HCT116 (cell line): ENCODE measurements around the gene HSPBAP1. TPM values are rescaled to one million over a fixed set of nuclear protein-coding genes. Genes with fewer than 3 reads are reported as not detected.
"Not testable (repeated sequence)": the region's sequence is repeated elsewhere in the genome, so short reads cannot be mapped to it uniquely, and the experiment has no call there.

ENCODE experiments used
- ATAC-seq: fragments of 200-7000 bp; cut with Tn5 transposase; 2 replicates; pipeline ENCODE4 v1.9.1; 2020; ENCODE audit warnings: mild to moderate bottlenecking, moderate library complexity
- BruUV-seq: library from RNA; stranded (reverse); fragments of 400-500 nt; replicated peaks from 2 replicates; lab custom pipeline; 2021; lab: Mats Ljungman, UMichigan
- CTCF ChIA-PET: fragments of 300-600 bp; sonication (Branson Sonifier 250); formaldehyde crosslinking; loops from one replicate; lab custom pipeline; 2021; ENCODE audit warnings: antibody characterized with exemption; lab: Charles Lee
- POLR2A ChIA-PET: fragments of 300-600, 350-600 bp; sonication (Branson Sonifier 250); formaldehyde crosslinking; loops from one replicate; lab custom pipeline; 2021; ENCODE audit warnings: antibody characterized with exemption; lab: Charles Lee
- RAD21 ChIA-PET, 2 experiments: fragments of 300-600 bp; sonication (Branson Sonifier 250); formaldehyde crosslinking; loops; one replicate each; lab custom pipeline; 2023; ENCODE audit warnings: low total read pairs in 2 of 2; ENCODE audit not compliant: uncharacterized antibody in 2 of 2, unreplicated experiment in 2 of 2, low non-redundant PET in 1 of 2; lab: Charles Lee
- DNase-seq: peaks from one replicate; pipeline ENCODE4 v3.0.0-alpha.2; 2010; ENCODE audit warnings: low read depth, low spot score
- H2AFZ ChIP-seq: fragments of 200-600 bp; shearing (Covaris generic), sonication (generic); 2 replicates; pipeline ENCODE4 v1.6.1; 2017; ENCODE audit warnings: low read depth, mixed run types, mixed read lengths, antibody characterized with exemption, low read length; ENCODE audit not compliant: poor library complexity, severe bottlenecking
- H3K27ac ChIP-seq: 2 replicates; pipeline ENCODE4 v1.5.1; 2012; ENCODE audit warnings: low read depth, low read length
- H3K27me3 ChIP-seq: fragments of 200-600 bp; sonication (generic); 2 replicates; pipeline ENCODE4 v1.6.1; 2016; ENCODE audit warnings: mixed run types, low read length, mixed read lengths; ENCODE audit not compliant: insufficient read depth
- H3K36me3 ChIP-seq, 2 experiments: fragments of 200-500 bp in 1 of 2; fragments of 200-600 bp in 1 of 2; sonication (Bioruptor generic) in 1 of 2; sonication (generic) in 1 of 2; 2 replicates each; pipeline versions ENCODE4 v1.5.1 to v1.6.1; 2014 to 2016; ENCODE audit warnings: low read length in 2 of 2, inconsistent platforms in 1 of 2, mixed read lengths in 1 of 2, mixed run types in 1 of 2; ENCODE audit not compliant: insufficient read depth in 2 of 2, control insufficient read depth in 1 of 2
- H3K4me1 ChIP-seq, 2 experiments: fragments of 200-600 bp in 1 of 2; sonication (generic) in 1 of 2; 2 replicates each; pipeline versions ENCODE4 v1.5.1 to v1.6.1; 2012 to 2017; ENCODE audit warnings: low read length in 2 of 2, inconsistent platforms in 1 of 2, mild to moderate bottlenecking in 1 of 2, mixed read lengths in 1 of 2, mixed run types in 1 of 2, moderate library complexity in 1 of 2; ENCODE audit not compliant: insufficient read depth in 2 of 2, control insufficient read depth in 1 of 2
- H3K4me2 ChIP-seq: fragments of 200-600 bp; sonication (generic); 2 replicates; pipeline ENCODE4 v1.6.1; 2017; ENCODE audit warnings: mixed run types, low read length, mixed read lengths
- H3K4me3 ChIP-seq, 2 experiments: fragments of 200-600 bp in 1 of 2; sonication (generic) in 1 of 2; replicated peaks in 1 of 2; 2 replicates each; pipeline ENCODE4 v1.5.1; 2011 to 2016; ENCODE audit warnings: low read length in 2 of 2, control low read depth in 1 of 2, low read depth in 1 of 2, mild to moderate bottlenecking in 1 of 2, mixed read lengths in 1 of 2, mixed run types in 1 of 2
- H3K79me2 ChIP-seq: fragments of 200-600 bp; sonication (generic); 2 replicates; pipeline ENCODE4 v1.6.1; 2017; ENCODE audit warnings: mild to moderate bottlenecking, mixed run types, low read length, moderate library complexity, mixed read lengths; ENCODE audit not compliant: insufficient read depth
- H3K9ac ChIP-seq: fragments of 200-600 bp; sonication (generic); 2 replicates; pipeline ENCODE4 v1.6.1; 2016; ENCODE audit warnings: low read length, mixed read lengths
- H3K9me2 ChIP-seq: fragments of 200-600 bp; sonication (generic), shearing (Covaris generic); 2 replicates; pipeline ENCODE4 v1.6.1; 2017; ENCODE audit warnings: mixed run types, mild to moderate bottlenecking, moderate library complexity; ENCODE audit not compliant: insufficient read depth
- H3K9me3 ChIP-seq, 2 experiments: fragments of 200-500 bp in 1 of 2; fragments of 200-600 bp in 1 of 2; sonication (Bioruptor generic) in 1 of 2; sonication (generic) in 1 of 2; 2 replicates each; pipeline ENCODE4 v1.6.1; 2014 to 2017; ENCODE audit warnings: low read length in 2 of 2, mixed read lengths in 2 of 2, inconsistent platforms in 1 of 2, low read depth in 1 of 2, mild to moderate bottlenecking in 1 of 2, mixed run types in 1 of 2, moderate library complexity in 1 of 2; ENCODE audit not compliant: control insufficient read depth in 1 of 2, insufficient read depth in 1 of 2
- H4K20me1 ChIP-seq: fragments of 200-600 bp; sonication (generic), shearing (Covaris generic); 2 replicates; pipeline ENCODE4 v1.6.1; 2017; ENCODE audit warnings: mixed run types, mild to moderate bottlenecking, moderate library complexity; ENCODE audit not compliant: insufficient read depth
- ATF3 ChIP-seq: IDR thresholded peaks from 2 replicates; pipeline ENCODE4 v1.6.1; 2012
- CBX3 ChIP-seq: IDR thresholded peaks from 2 replicates; pipeline ENCODE4 v1.6.1; 2012; ENCODE audit warnings: low read depth
- CEBPB ChIP-seq: IDR thresholded peaks from 2 replicates; pipeline ENCODE4 v1.6.1; 2012; ENCODE audit warnings: low read depth
- EGR1 ChIP-seq: IDR thresholded peaks from 2 replicates; pipeline ENCODE4 v1.6.1; 2012; ENCODE audit warnings: low read depth
- EZH2 ChIP-seq: fragments of 200-600 bp; sonication (generic); IDR thresholded peaks from 2 replicates; pipeline ENCODE4 v1.6.1; 2017; ENCODE audit warnings: antibody characterized with exemption, mixed run types
- FOSL1 ChIP-seq: IDR thresholded peaks from 2 replicates; pipeline ENCODE4 v1.6.1; 2012; ENCODE audit warnings: low read depth
- MAX ChIP-seq: IDR thresholded peaks from 2 replicates; pipeline ENCODE4 v1.6.1; 2012
- POLR2AphosphoS5 ChIP-seq: IDR thresholded peaks from 2 replicates; pipeline ENCODE4 v1.6.1; 2011; ENCODE audit warnings: mild to moderate bottlenecking, low read depth, low read length, moderate library complexity
- RAD21 ChIP-seq: IDR thresholded peaks from 2 replicates; pipeline ENCODE4 v1.6.1; 2012; ENCODE audit warnings: low read depth, mild to moderate bottlenecking
- SRF ChIP-seq: IDR thresholded peaks from 2 replicates; pipeline ENCODE4 v1.6.1; 2012; ENCODE audit warnings: low read depth
- TCF7L2 ChIP-seq: IDR thresholded peaks from 2 replicates; pipeline ENCODE4 v1.7.0; 2011; ENCODE audit warnings: borderline replicate concordance, inconsistent platforms; ENCODE audit not compliant: insufficient read depth, insufficient read length; ENCODE audit errors: extremely low read depth
- YY1 ChIP-seq: IDR thresholded peaks from 2 replicates; pipeline ENCODE4 v1.6.1; 2011; ENCODE audit warnings: low read length, low read depth, moderate library complexity, mild to moderate bottlenecking; ENCODE audit not compliant: insufficient replicate concordance; ENCODE audit errors: extremely low read depth
- intact Hi-C: fragments of 100-400 bp; cut with micrococcal nuclease; formaldehyde crosslinking; loops from 2 replicates; pipeline ENCODE4 v1.10.0; 2022
- total RNA-seq: library from RNA; stranded (reverse); gene quantifications from one replicate; pipeline ENCODE4 v1.2.1, GENCODE V29; 2021; ENCODE audit not compliant: unreplicated experiment

The HSPBAP1 gene
- total RNA-seq, 1 experiment from 2014 or later: 6.6 TPM

- no peaks in the 10 kb centered on the region for H3K9me3 ChIP-seq
- no TSS peak for BruUV-seq
- CTCF ChIA-PET: no interaction called here
Measured at GRCh38 chr3:122748347-122748746, 45.3 kb downstream of the HSPBAP1 start.

GRCh38 chr3:122747295-122747694 is 46.3 kb downstream of the HSPBAP1 start:
- intact Hi-C loops, CTCF ChIA-PET: not testable (repeated sequence)

More at GRCh38 chr3:122748347-122748746, 45.3 kb downstream of the HSPBAP1 start:
- H3K9me2 ChIP-seq: no peaks in the 10 kb centered on the region
- no peak overlapping the region for H3K4me3 ChIP-seq
- H3K4me2 ChIP-seq: no peak overlapping the region
- ATAC-seq: no peak
- no peak overlapping the region for H3K9ac ChIP-seq
- no peaks in the 10 kb centered on the region for H3K4me1 ChIP-seq
- no peak overlapping the region for H2AFZ ChIP-seq
- H3K36me3 ChIP-seq: no peaks in the 10 kb centered on the region
- ChIA-PET RAD21 (no interaction called here), POLR2A (no interaction called here)
- TF ChIP-seq EGR1 (no peak), SRF (no peak), CBX3 (no peak), RAD21 (no peak), EZH2 (no peak), TCF7L2 (no peak), POLR2AphosphoS5 (no peak), MAX (no peak), YY1 (no peak), CEBPB (no peak), ATF3 (no peak), FOSL1 (no peak)
- DNase-seq: no peak
- H3K79me2 ChIP-seq: no peaks in the 10 kb centered on the region
- no peak overlapping the region for H3K27ac ChIP-seq
- intact Hi-C loops: no loop called here
- H3K27me3 ChIP-seq: no peaks in the 10 kb centered on the region
- H4K20me1 ChIP-seq: no peaks in the 10 kb centered on the region

More at GRCh38 chr3:122747295-122747694, 46.3 kb downstream of the HSPBAP1 start:
- H3K4me1 ChIP-seq, H2AFZ ChIP-seq, H3K36me3 ChIP-seq, POLR2A ChIA-PET, H3K9me3 ChIP-seq, ATAC-seq, H3K4me2 ChIP-seq, H3K9me2 ChIP-seq, H3K27me3 ChIP-seq, BruUV-seq, H3K27ac ChIP-seq, H4K20me1 ChIP-seq, DNase-seq, H3K9ac ChIP-seq, H3K4me3 ChIP-seq, H3K79me2 ChIP-seq, RAD21 ChIA-PET: not testable (repeated sequence)
